DOHH2 (cell line): ENCODE results near the gene EXOC3L1.

Experiments
- H3F3A ChIP-seq: fragments of 200-600 bp; sonication (generic), shearing (Covaris generic); 2 replicates; pipeline ENCODE4 v1.6.0; 2016; ENCODE audit warnings: antibody characterized with exemption, mild to moderate bottlenecking; ENCODE audit not compliant: control insufficient read depth, insufficient read depth
- H3K27ac ChIP-seq: fragments of 200-600 bp; sonication (generic); 2 replicates; pipeline ENCODE4 v1.5.1; 2014; ENCODE audit warnings: low read depth, mild to moderate bottlenecking, low read length, moderate library complexity
- H3K27me3 ChIP-seq: fragments of 200-600 bp; sonication (generic); 2 replicates; pipeline ENCODE4 v1.6.1; 2014; ENCODE audit warnings: mild to moderate bottlenecking, low read length, mixed read lengths; ENCODE audit not compliant: control insufficient read depth
- H3K36me3 ChIP-seq: fragments of 200-600 bp; sonication (generic); 2 replicates; pipeline ENCODE4 v1.6.1; 2014; ENCODE audit warnings: mild to moderate bottlenecking, low read length, moderate library complexity, mixed read lengths; ENCODE audit not compliant: control insufficient read depth
- H3K4me1 ChIP-seq: fragments of 200-600 bp; sonication (generic); 2 replicates; pipeline ENCODE4 v1.6.1; 2014; ENCODE audit warnings: mild to moderate bottlenecking, low read length, mixed read lengths; ENCODE audit not compliant: control insufficient read depth
- H3K4me2 ChIP-seq: fragments of 200-600 bp; sonication (generic); 2 replicates; pipeline ENCODE4 v1.6.0; 2014; ENCODE audit warnings: mild to moderate bottlenecking, low read length, moderate library complexity
- H3K4me3 ChIP-seq: fragments of 200-600 bp; sonication (generic); 2 replicates; pipeline ENCODE4 v1.5.1; 2014; ENCODE audit warnings: mild to moderate bottlenecking, low read length, mixed read lengths
- H3K79me2 ChIP-seq: fragments of 200-600 bp; sonication (generic); 2 replicates; pipeline ENCODE4 v1.6.1; 2014; ENCODE audit warnings: mild to moderate bottlenecking, low read length, mixed read lengths; ENCODE audit not compliant: control insufficient read depth
- H3K9me2 ChIP-seq: fragments of 200-600 bp; sonication (generic); replicated peaks from 2 replicates; pipeline ENCODE4 v1.6.1; 2014; ENCODE audit warnings: mild to moderate bottlenecking, low read length, mixed read lengths; ENCODE audit not compliant: control insufficient read depth
- H3K9me3 ChIP-seq: fragments of 200-600 bp; sonication (generic); 2 replicates; pipeline ENCODE4 v1.6.1; 2014; ENCODE audit warnings: antibody characterized with exemption, low read length, mixed read lengths; ENCODE audit not compliant: control insufficient read depth, insufficient read depth
- H4K20me1 ChIP-seq: fragments of 200-600 bp; sonication (generic); 2 replicates; pipeline ENCODE4 v1.6.0; 2014; ENCODE audit warnings: low read depth, mild to moderate bottlenecking, antibody characterized with exemption, low read length, moderate library complexity; ENCODE audit not compliant: control insufficient read depth, insufficient read depth
- EZH2phosphoT487 ChIP-seq: fragments of 200-600 bp; sonication (generic); IDR thresholded peaks from 2 replicates; pipeline ENCODE4 v1.6.1; 2017; ENCODE audit warnings: borderline replicate concordance, mild to moderate bottlenecking, antibody characterized with exemption, low read length, moderate library complexity, mixed read lengths
- TF ChIP-seq, protein P1 (sequence below): fragments of 200-600 bp; sonication (generic); IDR thresholded peaks from one replicate; pipeline ENCODE4 v1.5.1; 2014; ENCODE audit warnings: antibody characterized with exemption, mild to moderate bottlenecking, low read depth, low read length; ENCODE audit not compliant: poor library complexity, severe bottlenecking

The EXOC3L1 gene

DNA sequence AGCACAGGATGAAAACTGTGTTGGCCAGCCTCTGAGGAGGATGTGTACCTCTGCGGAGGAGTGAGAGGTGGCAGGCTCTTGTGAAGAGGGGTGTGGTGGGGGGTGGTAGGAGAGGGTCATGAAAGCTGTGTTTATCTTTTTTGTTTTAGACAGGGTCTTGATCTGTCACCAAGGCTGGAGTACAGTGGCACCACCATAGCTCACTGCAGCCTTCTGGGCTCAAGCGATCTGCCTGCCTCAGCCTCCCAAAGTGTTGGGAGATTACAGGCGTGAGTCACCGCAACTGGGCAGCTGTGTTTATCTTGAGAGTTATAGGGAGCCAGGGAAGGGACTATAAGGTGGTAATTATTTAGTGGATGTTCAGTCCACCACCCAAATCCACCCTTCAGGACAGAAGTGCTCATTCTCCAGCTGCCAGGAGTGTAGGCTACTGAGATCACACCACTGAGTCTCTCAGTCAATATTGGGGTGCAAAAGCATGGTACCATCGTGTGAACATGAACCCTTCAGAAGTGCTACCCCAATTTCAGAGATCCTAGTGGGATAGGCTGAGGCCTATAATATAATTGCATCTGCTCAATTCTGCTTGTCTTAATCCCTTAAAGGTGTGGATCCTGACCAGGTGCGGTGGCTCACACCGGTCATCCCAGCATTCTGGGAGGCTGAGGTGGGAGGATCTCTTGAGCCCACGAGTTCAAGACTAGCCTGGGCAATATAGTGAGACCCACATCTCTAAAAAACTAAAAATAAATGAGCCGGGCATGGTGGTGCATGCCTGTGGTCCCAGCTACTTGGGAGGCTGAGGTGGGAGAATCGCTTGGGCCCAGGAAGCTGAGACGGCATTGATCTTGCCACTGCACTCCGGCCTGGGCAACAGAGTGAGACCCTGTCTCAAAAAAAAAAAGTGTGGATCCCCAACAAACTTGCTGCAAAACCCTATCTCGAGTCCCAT is 788 bp upstream of the EXOC3L1 start:
- Histone ChIP-seq H3K4me1 (peaks cover 16% of the 10 kb centered on the region), H3K27me3 (peaks cover 11% of the 10 kb centered on the region), H4K20me1 (no peaks in the 10 kb centered on the region; the same call in 1 of the 2 replicates), H3K4me3 (no peak overlapping the region), H3K36me3 (peaks cover 36% of the 10 kb centered on the region), H3K79me2 (peaks cover 34% of the 10 kb centered on the region), H3F3A (no peaks in the 10 kb centered on the region), H3K27ac (no peak overlapping the region), H3K9me3 (no peaks in the 10 kb centered on the region), H3K9me2 (no peaks in the 10 kb centered on the region), H3K4me2 (no peak overlapping the region)
- no peak for TF ChIP-seq EZH2phosphoT487
- TF ChIP-seq, protein P1, sequence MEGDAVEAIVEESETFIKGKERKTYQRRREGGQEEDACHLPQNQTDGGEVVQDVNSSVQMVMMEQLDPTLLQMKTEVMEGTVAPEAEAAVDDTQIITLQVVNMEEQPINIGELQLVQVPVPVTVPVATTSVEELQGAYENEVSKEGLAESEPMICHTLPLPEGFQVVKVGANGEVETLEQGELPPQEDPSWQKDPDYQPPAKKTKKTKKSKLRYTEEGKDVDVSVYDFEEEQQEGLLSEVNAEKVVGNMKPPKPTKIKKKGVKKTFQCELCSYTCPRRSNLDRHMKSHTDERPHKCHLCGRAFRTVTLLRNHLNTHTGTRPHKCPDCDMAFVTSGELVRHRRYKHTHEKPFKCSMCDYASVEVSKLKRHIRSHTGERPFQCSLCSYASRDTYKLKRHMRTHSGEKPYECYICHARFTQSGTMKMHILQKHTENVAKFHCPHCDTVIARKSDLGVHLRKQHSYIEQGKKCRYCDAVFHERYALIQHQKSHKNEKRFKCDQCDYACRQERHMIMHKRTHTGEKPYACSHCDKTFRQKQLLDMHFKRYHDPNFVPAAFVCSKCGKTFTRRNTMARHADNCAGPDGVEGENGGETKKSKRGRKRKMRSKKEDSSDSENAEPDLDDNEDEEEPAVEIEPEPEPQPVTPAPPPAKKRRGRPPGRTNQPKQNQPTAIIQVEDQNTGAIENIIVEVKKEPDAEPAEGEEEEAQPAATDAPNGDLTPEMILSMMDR: no peak

DNA sequence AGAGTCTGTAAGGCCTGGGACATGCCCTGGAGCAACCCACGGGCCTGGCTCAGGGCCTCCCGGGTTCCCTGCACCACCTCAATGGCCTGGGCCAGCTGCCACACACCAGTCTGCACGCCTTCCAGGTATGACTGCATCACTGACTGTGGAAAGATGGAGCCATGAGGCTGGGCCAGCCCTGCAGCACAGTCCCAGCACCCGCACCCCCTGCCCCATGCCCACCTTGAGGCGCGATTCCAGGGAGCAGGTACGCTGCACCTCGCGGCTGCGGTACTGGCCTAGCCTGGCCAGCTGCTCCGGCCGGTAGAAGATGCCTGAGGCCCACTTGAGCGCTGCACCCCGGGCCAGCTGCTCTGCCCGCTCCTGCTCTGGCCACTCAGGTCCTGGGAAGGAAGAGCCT is 1.1 kb downstream of the EXOC3L1 start:
- no peaks in the 10 kb centered on the region for H3K9me3 ChIP-seq
- H3K4me3 ChIP-seq: no peak overlapping the region
- peaks cover 17% of the 10 kb centered on the region for H3K36me3 ChIP-seq
- no peaks in the 10 kb centered on the region; the same call in 1 of the 2 replicates for H4K20me1 ChIP-seq
- no peaks in the 10 kb centered on the region for H3F3A ChIP-seq
- peaks cover 22% of the 10 kb centered on the region for H3K79me2 ChIP-seq
- no peaks in the 10 kb centered on the region for H3K9me2 ChIP-seq
- H3K4me2 ChIP-seq: no peak overlapping the region
- no peak for TF ChIP-seq EZH2phosphoT487
- TF ChIP-seq, protein P1: no peak
- H3K4me1 ChIP-seq: peaks cover 31% of the 10 kb centered on the region
- peaks cover 24% of the 10 kb centered on the region for H3K27me3 ChIP-seq
- H3K27ac ChIP-seq: no peak overlapping the region

DNA sequence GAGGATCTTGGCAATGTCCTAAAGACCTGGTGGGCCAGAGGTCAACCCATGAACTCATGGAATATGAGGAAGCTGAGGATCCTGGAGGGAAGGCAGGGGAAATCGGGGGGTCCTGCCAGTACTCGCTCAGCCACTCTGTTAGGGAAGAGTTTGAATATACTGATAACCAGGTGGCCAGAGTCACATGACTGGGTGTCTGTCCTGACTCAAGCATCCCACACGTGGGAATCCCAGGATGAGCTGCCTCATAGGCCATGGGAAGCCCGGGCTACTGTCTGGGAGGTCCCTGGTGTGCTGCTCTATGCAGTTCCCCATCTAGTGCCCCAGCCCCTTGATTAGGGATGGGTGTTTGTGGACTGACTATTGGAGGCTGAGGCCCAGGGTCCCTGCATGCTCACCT is 1.6 kb downstream of the EXOC3L1 start:
- H3K36me3 ChIP-seq: peaks cover 12% of the 10 kb centered on the region
- H3K27ac ChIP-seq: no peak overlapping the region
- peaks cover 27% of the 10 kb centered on the region for H3K4me1 ChIP-seq
- H3K9me3 ChIP-seq: no peaks in the 10 kb centered on the region
- no peak overlapping the region for H3K4me2 ChIP-seq
- no peak overlapping the region for H3K4me3 ChIP-seq
- H3K9me2 ChIP-seq: no peaks in the 10 kb centered on the region
- TF ChIP-seq, protein P1: no peak
- no peak for TF ChIP-seq EZH2phosphoT487
- H3K79me2 ChIP-seq: peaks cover 17% of the 10 kb centered on the region
- H3K27me3 ChIP-seq: peaks cover 24% of the 10 kb centered on the region
- H3F3A ChIP-seq: no peaks in the 10 kb centered on the region
- H4K20me1 ChIP-seq: no peaks in the 10 kb centered on the region; the same call in 1 of the 2 replicates
